DND-41 (cell line): ENCODE data around the gene ECSCR.
"Not testable (repeated sequence)": the region's sequence is repeated elsewhere in the genome, so short reads cannot be mapped to it uniquely, and the experiment has no call there.

Experiments used
- CTCF ChIP-seq: IDR thresholded peaks from 2 replicates; pipeline ENCODE4 v1.5.1; 2012; ENCODE audit warnings: borderline replicate concordance, low read length, moderate library complexity, mild to moderate bottlenecking; ENCODE audit not compliant: poor library complexity, severe bottlenecking; ENCODE audit errors: extremely low read depth
- EZH2 ChIP-seq: IDR thresholded peaks from 3 replicates; pipeline ENCODE4 v1.6.1; 2012; ENCODE audit warnings: borderline replicate concordance, low read depth, mild to moderate bottlenecking, moderate library complexity, low read length, inconsistent platforms; ENCODE audit not compliant: severe bottlenecking

- TF ChIP-seq CTCF, EZH2: not testable (repeated sequence)
Measured at GRCh38 chr5:139478657-139479423, 16.3 kb upstream of the ECSCR start.
